Islet precursor cell (in vitro differentiated cells): ENCODE data around the gene RAPGEFL1.
"Not testable (repeated sequence)": the region's sequence is repeated elsewhere in the genome, so short reads cannot be mapped to it uniquely, and the experiment has no call there.

Source experiments
- DNase-seq: peaks from one replicate; pipeline ENCODE4 v3.0.0-alpha.2; 2018

The RAPGEFL1 gene

DNA sequence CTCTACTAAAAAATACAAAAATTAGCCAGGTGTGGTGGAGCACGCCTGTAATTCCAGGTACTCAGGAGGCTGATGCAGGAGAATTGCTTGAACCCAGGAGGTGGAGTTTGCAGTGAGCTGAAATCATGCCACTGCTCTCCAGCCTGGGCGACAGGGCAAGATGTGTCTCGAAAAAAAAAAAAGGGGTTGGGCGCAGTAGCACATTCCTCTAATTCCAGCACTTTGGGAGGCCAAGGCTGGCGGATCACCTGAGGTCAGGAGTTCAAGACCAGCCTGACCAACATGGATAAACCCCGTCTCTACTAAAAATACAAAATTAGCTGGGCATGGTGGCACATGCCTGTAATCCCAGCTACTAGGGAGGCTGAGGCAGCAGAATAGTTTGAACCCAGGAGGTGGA is 36.6 kb downstream of the RAPGEFL1 start:
- not testable (repeated sequence) for DNase-seq

DNA sequence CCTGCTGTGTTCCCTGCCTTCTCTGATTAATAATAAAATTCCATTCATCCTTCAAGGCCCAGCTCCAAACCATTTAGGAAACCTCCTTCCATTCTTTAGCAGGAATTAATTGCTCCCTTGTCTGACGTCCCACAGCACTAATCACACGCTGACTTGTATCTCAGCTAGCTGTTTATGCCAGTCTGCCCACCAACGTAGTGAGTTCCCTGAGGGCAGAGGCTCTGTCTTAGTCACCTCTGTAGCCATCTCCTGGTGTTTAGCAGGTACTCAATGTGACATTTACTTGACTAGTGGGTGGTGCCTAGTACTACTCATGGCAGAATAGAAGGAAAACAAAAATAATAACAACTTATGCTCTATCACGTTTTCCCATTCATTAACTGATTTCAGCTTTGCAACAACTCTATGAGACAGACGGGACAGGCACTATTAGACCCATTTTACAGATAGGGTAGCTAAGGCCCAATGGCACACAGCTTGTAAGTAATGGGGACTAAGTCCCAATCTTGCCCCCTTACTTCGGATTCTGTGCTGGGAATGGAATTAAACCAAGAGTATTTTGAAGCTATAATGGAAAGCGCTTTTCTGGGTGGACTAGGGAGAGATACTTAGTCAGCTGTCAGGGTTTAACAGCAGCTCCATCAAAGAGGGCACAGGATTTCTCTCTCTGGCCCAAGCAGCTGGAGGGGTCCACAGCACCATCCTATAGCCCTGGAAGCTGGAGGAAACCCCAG is 40.9 kb downstream of the RAPGEFL1 start:
- no peak for DNase-seq

DNA sequence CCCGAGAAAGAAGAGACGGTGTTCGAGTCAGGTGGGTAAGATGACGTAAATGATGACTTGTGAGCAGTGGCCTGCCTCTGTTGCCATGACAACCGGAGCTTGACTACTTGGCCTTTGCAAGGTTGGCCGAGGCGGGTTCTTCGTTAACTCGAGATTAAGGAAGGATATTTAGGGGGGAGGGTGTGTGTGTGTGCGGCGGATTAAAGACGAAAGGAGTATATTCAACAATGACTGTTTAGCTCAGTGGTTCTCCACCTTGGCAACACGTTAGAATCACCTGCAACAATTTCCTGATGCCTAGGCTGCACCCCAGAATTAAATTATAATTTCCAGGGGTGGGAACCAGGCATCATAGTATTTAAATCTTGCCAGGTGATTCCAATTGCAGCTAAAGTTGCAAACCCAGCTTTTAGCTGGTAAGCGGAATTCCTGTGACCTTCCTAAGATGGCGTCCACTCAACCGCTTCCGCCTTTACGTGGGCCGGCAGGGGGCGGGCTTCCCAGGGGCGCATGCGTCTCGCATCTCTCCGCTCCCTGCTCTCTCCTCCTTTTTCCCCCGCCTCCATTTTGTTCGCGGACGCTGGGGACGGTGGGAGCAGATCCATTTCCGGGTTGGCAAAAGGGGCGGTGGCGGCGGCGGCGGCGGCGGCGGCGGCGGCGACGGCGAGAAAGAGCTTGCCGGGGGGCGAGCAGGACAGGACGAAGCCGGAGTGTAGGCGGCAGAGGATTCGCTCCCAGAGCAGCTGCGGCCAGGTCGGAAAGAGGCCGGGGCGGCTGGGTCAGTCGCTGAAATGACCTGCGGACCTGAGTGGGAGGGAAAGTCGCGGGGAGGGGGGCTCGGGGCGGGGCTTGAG is 41.7 kb downstream of the RAPGEFL1 start, which contains the start of gene WIPF2:
WIPF2 (plus strand) TSS at position 565 of the 854 bp plus-strand sequence. CDS start 37,156 bp downstream, outside the sequence.
- DNase-seq, result peak; percentile 100

DNA sequence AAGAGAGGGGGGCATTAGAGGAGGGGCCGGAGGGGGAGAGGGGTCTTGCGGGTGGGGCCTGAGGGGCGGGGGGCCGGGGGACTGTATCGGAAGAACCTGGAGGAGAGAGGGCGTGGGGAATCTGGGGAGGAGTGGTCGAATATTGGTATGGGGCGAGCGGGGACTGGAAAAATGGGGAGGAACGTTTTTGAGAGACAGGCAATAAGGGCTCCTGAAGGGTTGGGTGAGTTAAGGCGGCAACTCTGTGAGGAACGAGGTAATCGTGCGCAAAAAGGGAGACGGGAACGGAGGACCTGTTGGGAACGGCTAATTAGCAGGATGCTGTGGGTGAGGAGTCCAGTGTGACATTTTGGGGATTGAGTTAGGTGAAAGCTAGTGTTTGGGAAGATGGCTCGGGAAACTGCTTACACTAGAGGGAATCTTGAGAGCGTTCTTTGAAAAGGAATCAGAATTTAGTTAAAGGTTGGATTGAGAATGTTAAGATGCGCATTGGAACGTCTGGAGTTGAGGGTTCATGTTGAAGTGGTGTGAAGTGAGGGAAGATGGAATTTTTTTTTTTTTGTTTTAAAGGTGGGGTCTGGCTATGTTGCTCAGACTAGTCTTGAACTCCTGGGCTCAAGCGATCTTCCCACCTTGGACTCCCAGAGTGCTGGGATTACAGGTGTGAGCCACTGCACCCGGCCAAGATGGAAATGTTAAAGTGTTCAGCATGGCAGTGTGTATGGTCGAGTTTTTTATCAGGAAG is 42.5 kb downstream of the RAPGEFL1 start:
- no peak for DNase-seq

DNA sequence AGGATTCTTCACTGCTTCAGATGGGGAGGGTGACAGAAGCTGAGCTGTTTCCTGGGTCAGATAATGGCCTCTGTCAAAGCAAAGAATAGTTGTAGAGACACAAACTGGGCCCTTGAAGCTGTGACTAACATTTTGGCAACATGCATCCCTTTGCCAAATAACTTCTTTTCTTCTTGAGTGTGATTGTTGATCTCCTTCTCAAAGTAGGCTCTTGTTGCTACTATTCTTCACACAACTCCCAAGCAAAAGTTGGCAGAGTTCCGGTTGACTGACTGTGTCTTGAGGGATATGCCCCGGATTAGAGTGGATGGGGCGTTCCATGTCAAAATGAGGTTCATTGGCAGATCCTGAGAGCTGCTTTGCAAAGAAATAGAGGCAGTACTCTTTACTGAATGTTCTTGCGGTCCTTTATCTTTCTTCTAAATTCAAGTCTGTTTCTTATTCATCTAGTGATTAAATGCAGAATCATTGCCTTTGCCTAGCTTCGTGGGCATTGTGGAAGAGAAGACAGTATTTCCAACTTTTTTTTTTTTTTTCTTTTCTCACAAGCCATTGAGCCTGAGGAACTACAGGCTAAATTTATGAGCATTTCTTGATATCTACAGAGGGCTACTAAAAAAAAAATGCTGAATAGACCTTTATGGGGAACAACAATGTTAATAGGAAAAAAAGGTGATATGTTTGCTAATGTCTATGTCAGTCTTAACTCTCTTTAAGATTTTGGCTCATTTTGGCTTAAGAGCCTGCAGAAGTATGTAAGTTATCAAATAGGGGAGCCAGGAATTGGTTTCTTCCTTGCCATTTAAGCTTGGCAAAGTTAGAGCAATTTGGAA is 47.7 kb downstream of the RAPGEFL1 start:
- DNase-seq, result no peak

DNA sequence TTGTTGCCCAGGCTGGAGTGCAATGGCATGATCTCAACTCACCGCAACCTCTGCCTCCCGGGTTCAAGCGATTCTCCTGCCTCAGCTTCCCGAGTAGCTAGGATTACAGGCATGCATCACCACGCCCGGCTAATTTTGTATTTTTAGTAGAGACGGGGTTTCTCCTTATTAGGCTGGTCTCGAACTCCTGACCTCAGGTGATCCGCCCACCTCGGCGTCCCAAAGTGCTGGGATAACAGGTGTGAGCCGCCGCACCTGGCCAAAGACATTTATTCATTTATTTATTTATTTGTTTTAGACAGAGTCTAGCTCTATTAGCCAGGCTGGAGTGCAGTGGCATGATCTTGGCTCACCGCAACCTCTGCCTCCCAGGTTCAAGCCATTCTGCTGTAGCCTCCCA is 51.9 kb downstream of the RAPGEFL1 start:
- DNase-seq, result not testable (repeated sequence)

DNA sequence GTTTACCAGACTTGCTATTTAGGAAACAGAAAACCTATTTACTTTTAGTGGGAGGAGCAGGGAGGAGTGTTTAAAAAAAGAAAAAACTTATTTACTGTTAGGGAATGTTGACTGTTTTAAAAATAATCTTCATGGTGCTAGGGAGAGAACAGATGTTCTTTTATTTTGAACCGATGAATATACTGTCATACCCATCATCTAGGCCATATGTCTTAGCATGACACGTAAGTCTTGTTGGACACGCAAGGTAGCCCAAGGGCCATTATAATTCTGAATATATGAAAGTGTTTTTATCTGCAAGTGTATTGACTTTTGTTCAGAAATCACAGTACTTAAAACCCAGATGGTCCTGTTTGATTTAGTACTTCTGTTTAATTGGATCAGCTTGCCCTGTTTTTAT is 53.4 kb downstream of the RAPGEFL1 start:
- no peak for DNase-seq

DNA sequence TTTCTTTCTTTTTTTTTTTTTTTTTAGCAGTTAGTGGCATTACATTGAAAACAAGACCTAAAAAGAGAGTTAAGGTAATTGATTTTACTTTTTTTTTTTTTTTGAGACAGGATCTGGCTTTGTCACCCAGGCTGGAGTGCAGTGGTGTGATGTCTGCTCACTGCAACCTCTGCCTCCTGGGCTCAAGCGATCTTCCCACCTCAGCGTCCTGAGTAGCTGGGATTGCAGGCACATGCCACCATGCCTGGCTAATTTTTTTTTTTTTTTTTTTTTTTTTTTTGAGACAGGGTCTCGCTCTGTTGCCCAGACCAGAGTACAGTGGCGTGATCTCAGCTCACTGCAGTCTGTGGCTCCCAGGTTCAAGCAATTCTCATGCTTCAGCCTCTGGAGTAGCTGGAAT is 54.7 kb downstream of the RAPGEFL1 start:
- DNase-seq, result not testable (repeated sequence)

DNA sequence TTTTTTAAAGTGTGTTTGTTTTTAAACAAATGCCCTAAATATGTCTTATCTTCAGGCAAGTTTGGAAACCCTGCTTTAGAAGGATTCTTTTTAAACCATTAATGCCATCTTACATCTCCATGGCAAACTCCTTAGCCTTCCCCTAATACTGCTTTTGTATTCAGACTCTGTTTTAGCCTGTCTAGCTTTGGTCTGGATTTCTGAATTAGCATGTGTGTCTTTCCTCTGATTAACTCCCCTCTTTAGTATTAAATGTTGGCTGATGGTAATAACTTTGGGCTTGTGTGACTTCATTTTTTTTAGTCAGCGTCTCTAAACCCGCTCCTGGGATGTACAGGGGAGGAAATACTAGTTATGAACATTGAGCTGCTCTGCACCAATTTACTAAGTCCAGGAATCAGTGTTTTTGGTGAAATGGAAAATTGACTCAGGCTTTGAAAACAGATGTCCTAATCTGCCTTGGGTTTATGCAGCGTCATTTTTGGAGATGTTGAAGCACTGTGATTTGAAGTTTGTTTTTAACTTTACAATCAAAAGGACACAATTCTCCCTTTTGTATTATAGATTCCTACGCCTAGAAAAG is 64.1 kb downstream of the RAPGEFL1 start:
- no peak for DNase-seq

DNA sequence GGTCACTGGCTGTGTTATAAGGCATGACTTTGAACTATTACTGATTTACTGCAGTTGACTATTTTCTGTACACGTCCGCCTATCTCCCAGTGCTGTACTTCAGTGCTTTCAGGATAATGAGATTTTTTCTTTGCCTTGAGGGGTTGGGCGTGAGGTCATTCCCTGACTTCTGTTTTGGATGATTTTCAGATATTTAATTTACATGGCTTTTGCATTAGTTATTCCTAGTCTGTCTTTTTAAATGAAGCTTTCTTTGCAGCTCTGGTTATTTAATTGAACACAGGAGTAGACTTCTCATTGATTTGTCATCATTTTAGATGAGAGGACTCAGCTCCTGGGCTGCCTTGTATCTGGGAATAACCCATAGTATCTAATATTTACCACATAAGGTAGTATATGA is 65.5 kb downstream of the RAPGEFL1 start:
- DNase-seq, result no peak

DNA sequence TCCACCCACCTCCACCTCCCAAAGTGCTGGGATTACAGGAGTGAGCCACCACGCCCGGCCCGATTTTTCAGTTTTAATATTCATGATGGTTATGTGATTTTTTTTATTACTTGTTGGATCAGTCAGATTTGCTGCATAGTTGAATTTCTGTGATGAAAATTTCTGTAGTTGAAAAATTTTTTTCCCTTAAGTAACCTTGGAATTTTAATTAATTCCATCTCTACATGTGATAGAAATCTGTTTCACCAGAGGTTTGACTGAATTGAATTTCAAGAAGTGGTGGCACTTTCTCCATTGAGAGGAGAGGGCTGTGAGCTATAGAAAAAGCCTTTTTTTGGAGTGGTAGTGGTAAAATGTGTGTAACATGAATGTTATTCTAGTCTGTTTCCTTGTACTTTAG is 66.5 kb downstream of the RAPGEFL1 start:
- DNase-seq, result no peak

DNA sequence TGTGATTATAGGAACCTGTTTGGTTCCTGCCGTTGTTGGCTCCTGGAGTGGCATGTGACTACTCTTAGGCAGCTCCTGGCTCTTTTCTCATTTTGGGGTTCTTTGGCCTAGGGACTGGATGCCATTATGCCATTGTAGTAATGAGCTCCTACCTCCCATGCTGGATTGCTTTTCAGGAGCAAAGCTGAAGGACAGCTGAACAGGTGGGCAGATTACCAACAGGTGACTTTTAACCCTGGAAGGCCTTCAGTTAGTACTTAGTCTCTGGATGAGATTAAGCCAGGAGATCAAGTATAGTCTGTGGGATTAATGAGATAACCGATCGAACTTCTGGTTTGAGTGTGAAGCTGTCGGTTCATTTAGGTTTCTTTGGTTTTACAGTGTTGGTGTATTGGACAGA is 67.0 kb downstream of the RAPGEFL1 start:
- DNase-seq, result no peak
